ENCODE results near the gene HDGF. TPM values are rescaled to one million over a fixed set of nuclear protein-coding genes. Genes with fewer than 3 reads are reported as not detected.

Gene HDGF
- total and polyA plus RNA-seq, 2 experiments from 2014 or later, result 153 to 192 TPM

- H2AFZ ChIP-seq, result no peak overlapping the region
- no peak overlapping the region for H3K27ac ChIP-seq
- H3K4me2 ChIP-seq, result no peak overlapping the region
- H3K9me3 ChIP-seq (ENCODE audit: low read depth), result no peaks in the 10 kb centered on the region
- H3K4me3 ChIP-seq, result no peak overlapping the region
- peaks cover 2% of the 10 kb centered on the region for H3K36me3 ChIP-seq (replicated peaks; ENCODE audit: insufficient read depth, low read depth)
- H3K4me1 ChIP-seq (ENCODE audit: insufficient read depth), result no peaks in the 10 kb centered on the region
- H4K20me1 ChIP-seq (ENCODE audit: insufficient read depth, poor library complexity, severe bottlenecking), result peaks cover 9% of the 10 kb centered on the region
- H3K79me2 ChIP-seq, result peaks cover 8% of the 10 kb centered on the region
- H3K9me2 ChIP-seq (replicated peaks; ENCODE audit: insufficient read depth), result no peaks in the 10 kb centered on the region
- no peak for TF ChIP-seq EZH2 (IDR thresholded peaks at IDR 0.05; ENCODE audit: borderline replicate concordance)
- no peak for TF ChIP-seq EZH2phosphoT487 (IDR thresholded peaks at IDR 0.05; ENCODE audit: low read depth, severe bottlenecking, unreplicated experiment)
- TF ChIP-seq CTCF (IDR thresholded peaks at IDR 0.05; ENCODE audit: poor library complexity), result no peak
- WGBS (ENCODE audit: low lambda C conversion rate, missing lambda C conversion rate), result 87% methylated on average over 7 of the region's 7 CpGs
- H3K27me3 ChIP-seq, result no peaks in the 10 kb centered on the region
- DNase-seq (ENCODE audit: low spot score), result no peak
Measured at GRCh38 chr1:156795787-156796186, 44.3 kb upstream of the HDGF start.

GRCh38 chr1:156795374-156795733 lies 43.9 kb upstream of the HDGF start:
- Histone ChIP-seq H3K9me3 (ENCODE audit: low read depth) (no peaks in the 10 kb centered on the region), H2AFZ (no peak overlapping the region), H3K79me2 (peaks cover 12% of the 10 kb centered on the region), H3K27ac (no peak overlapping the region), H3K4me2 (no peak overlapping the region), H3K36me3 (replicated peaks; ENCODE audit: insufficient read depth, low read depth) (peaks cover 2% of the 10 kb centered on the region), H3K27me3 (no peaks in the 10 kb centered on the region), H3K9me2 (replicated peaks; ENCODE audit: insufficient read depth) (no peaks in the 10 kb centered on the region), H3K4me3 (no peak overlapping the region), H4K20me1 (ENCODE audit: insufficient read depth, poor library complexity, severe bottlenecking) (peaks cover 13% of the 10 kb centered on the region), H3K4me1 (ENCODE audit: insufficient read depth) (no peaks in the 10 kb centered on the region)
- no peak for DNase-seq (ENCODE audit: low spot score)
- TF ChIP-seq EZH2 (IDR thresholded peaks at IDR 0.05; ENCODE audit: borderline replicate concordance) (no peak), EZH2phosphoT487 (IDR thresholded peaks at IDR 0.05; ENCODE audit: low read depth, severe bottlenecking, unreplicated experiment) (no peak), CTCF (IDR thresholded peaks at IDR 0.05; ENCODE audit: poor library complexity) (no peak)
- 100% methylated on average over 5 of the region's 5 CpGs for WGBS (ENCODE audit: low lambda C conversion rate, missing lambda C conversion rate)

DNA sequence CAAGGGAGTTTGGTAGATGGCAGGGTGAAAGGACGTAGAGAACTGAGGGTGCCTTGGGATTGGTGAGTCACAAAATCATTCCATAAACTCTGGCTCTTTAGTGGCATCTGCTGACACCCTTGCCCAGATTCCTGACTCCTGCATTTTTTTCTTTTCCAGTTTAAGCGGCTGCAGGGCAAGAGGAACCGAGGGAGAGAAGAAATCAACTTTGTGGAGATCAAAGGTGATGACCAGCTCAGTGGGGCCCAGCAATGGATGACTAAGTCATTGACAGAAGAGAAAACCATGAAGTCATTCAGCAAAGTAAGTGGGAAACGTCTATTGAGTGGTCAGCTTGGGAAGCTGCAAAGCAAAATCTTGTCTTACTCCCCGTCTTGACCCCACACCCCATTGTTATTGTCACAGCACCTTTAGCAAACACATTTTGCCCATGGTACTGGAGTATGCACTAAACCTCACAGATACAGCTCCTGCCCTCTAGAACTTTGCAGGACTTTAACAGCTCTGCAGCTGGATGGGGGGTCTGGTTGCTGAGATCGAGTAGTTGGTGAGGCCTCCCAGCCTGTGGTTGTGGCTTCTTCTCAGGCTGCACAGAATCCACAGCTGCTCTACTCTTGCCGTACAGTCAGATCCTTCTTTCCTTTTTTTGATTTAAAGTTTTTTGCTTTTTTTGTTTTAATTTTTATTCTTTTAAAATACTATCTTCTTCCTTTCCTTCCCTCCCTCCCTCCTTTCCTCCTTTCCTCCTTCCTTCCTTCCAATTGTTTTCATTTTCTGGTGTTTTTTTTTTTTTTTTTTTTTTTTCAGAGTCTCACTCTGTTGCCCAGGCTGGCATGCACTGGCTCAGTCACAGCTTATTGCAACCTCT lies 43.3 kb upstream of the HDGF start:
- WGBS (ENCODE audit: low lambda C conversion rate, missing lambda C conversion rate), result 79% methylated on average over 7 of the region's 7 CpGs
- Histone ChIP-seq H3K4me3 (no peak overlapping the region), H3K36me3 (replicated peaks; ENCODE audit: insufficient read depth, low read depth) (peaks cover 2% of the 10 kb centered on the region), H3K27me3 (no peaks in the 10 kb centered on the region), H2AFZ (no peak overlapping the region), H4K20me1 (ENCODE audit: insufficient read depth, poor library complexity, severe bottlenecking) (peaks cover 15% of the 10 kb centered on the region), H3K9me3 (ENCODE audit: low read depth) (no peaks in the 10 kb centered on the region), H3K79me2 (peaks cover 18% of the 10 kb centered on the region), H3K4me2 (no peak overlapping the region), H3K27ac (no peak overlapping the region), H3K4me1 (ENCODE audit: insufficient read depth) (no peaks in the 10 kb centered on the region), H3K9me2 (replicated peaks; ENCODE audit: insufficient read depth) (no peaks in the 10 kb centered on the region)
- TF ChIP-seq EZH2 (IDR thresholded peaks at IDR 0.05; ENCODE audit: borderline replicate concordance) (no peak), EZH2phosphoT487 (IDR thresholded peaks at IDR 0.05; ENCODE audit: low read depth, severe bottlenecking, unreplicated experiment) (no peak), CTCF (IDR thresholded peaks at IDR 0.05; ENCODE audit: poor library complexity) (no peak)
- no peak for DNase-seq (ENCODE audit: low spot score)

All from hepatocyte (in vitro differentiated cells).